K562 (cell line): ENCODE data around the gene GLMP.

Experiments
- CAMTA2 ChIP-seq: fragments of 250-450 bp; sonication (Bioruptor Pico); conservative IDR thresholded peaks from 2 replicates; pipeline ENCODE4 v1.5.1; 2022
- CBX5 ChIP-seq: IDR thresholded peaks from 2 replicates; pipeline ENCODE4 v1.6.1; 2014; ENCODE audit warnings: low read depth, borderline replicate concordance
- CHD7 ChIP-seq: fragments of 200-600 bp; sonication (generic); IDR thresholded peaks from one replicate; pipeline ENCODE4 v1.6.1; 2012; ENCODE audit warnings: mild to moderate bottlenecking, low read depth, low read length, inconsistent platforms
- CTCF ChIP-seq, 3 experiments: IDR thresholded peaks in 2 of 3; conservative IDR thresholded peaks in 1 of 3; 2 replicates each; pipeline ENCODE4 v1.5.1; 2011 to 2012; ENCODE audit warnings: low read length in 3 of 3, mild to moderate bottlenecking in 3 of 3, control low read depth in 2 of 3, improper control_type of control experiment in 1 of 3, inconsistent platforms in 1 of 3, low read depth in 1 of 3, mixed read lengths in 1 of 3, moderate library complexity in 1 of 3; ENCODE audit not compliant: insufficient read depth in 2 of 3
- FOXA3 ChIP-seq, 2 experiments: fragments of 450-650 bp in 1 of 2; sonication (generic) in 1 of 2; formaldehyde crosslinking; IDR thresholded peaks in 1 of 2; conservative IDR thresholded peaks in 1 of 2; 2 replicates each; pipeline versions ENCODE4 v1.4.0 to v1.8.0; 2020 to 2022; ENCODE audit warnings: mild to moderate bottlenecking in 2 of 2, missing genetic modification reagents in 1 of 2
- FOXP1 ChIP-seq: sonication (generic); formaldehyde crosslinking; IDR thresholded peaks from 2 replicates; pipeline ENCODE4 v1.8.0; 2022; ENCODE audit warnings: mild to moderate bottlenecking, missing genetic modification reagents
- MYC ChIP-seq, 2 experiments: fragments of 250-450 bp in 1 of 2; sonication (Bioruptor Pico) in 1 of 2; IDR thresholded peaks; 2 replicates each; pipeline versions ENCODE4 v1.5.1 to v1.6.1; 2012 to 2021; ENCODE audit warnings: low read depth in 2 of 2, borderline replicate concordance in 1 of 2, improper control_type of control experiment in 1 of 2, low read length in 1 of 2, mild to moderate bottlenecking in 1 of 2, moderate library complexity in 1 of 2
- POLR2AphosphoS5 ChIP-seq: IDR thresholded peaks from 2 replicates; pipeline ENCODE4 v1.6.1; 2011; ENCODE audit warnings: mild to moderate bottlenecking, low read depth, low read length, moderate library complexity; ENCODE audit not compliant: control insufficient read depth, insufficient read depth
- SIN3A ChIP-seq, 2 experiments: fragments of 150-350 bp in 1 of 2; IDR thresholded peaks; 2 replicates each; pipeline ENCODE4 v1.6.1; 2011 to 2016; ENCODE audit warnings: borderline replicate concordance in 2 of 2, low read depth in 2 of 2, low read length in 2 of 2, mild to moderate bottlenecking in 2 of 2, moderate library complexity in 2 of 2; ENCODE audit not compliant: control insufficient read depth in 1 of 2
- SP2 ChIP-seq: IDR thresholded peaks from 2 replicates; pipeline ENCODE4 v1.6.1; 2011; ENCODE audit warnings: mild to moderate bottlenecking, low read depth, low read length, moderate library complexity; ENCODE audit not compliant: poor library complexity, severe bottlenecking; ENCODE audit errors: extremely low read depth
- TAF1 ChIP-seq: IDR thresholded peaks from 2 replicates; pipeline ENCODE4 v1.6.1; 2011; ENCODE audit warnings: mild to moderate bottlenecking, low read length, moderate library complexity; ENCODE audit not compliant: insufficient read depth, control insufficient read depth, severe bottlenecking; ENCODE audit errors: extremely low read depth
- ZBED1 ChIP-seq: IDR thresholded peaks from 2 replicates; pipeline ENCODE4 v1.6.1; 2014
- ZNF239 ChIP-seq: fragments of 250-450 bp; sonication (Bioruptor Pico); IDR thresholded peaks from 2 replicates; pipeline ENCODE4 v1.4.0; 2020; ENCODE audit warnings: mild to moderate bottlenecking

GRCh38 chr1:156259805-156260204 is 35.7 kb downstream of the GLMP start:
- TF ChIP-seq ZNF239 (CRISPR knock-in tag) = no peak
- TF ChIP-seq FOXP1 = no peak
- TF ChIP-seq ZBED1 = no peak
- no peak for TF ChIP-seq FOXA3 (CRISPR knock-in tag; conservative IDR thresholded peaks at IDR 0.05 in 1 of 2, IDR thresholded peaks at IDR 0.05 in 1 of 2)
- no peak for TF ChIP-seq SP2
- TF ChIP-seq CHD7 = no peak
- TF ChIP-seq POLR2AphosphoS5 = no peak
- no peak for TF ChIP-seq MYC (IDR thresholded peaks at IDR 0.05; ENCODE audit: low read depth, low read length)
- no peak for TF ChIP-seq MYC (CRISPR knock-in tag; IDR thresholded peaks at IDR 0.05; ENCODE audit: borderline replicate concordance, low read depth)
- no peak for TF ChIP-seq CBX5
- peak; percentile 23 to 36 (median 35); a peak in 4 of 6 replicates for TF ChIP-seq CTCF (IDR thresholded peaks at IDR 0.05 in 2 of 3, conservative IDR thresholded peaks at IDR 0.05 in 1 of 3; ENCODE audit: insufficient read depth in 2 of 3, low read depth in 1 of 3, low read length in 3 of 3)
- no peak for TF ChIP-seq TAF1
- no peak for TF ChIP-seq SIN3A (IDR thresholded peaks at IDR 0.05; ENCODE audit: borderline replicate concordance in 2 of 2, control insufficient read depth in 1 of 2, low read depth in 2 of 2, low read length in 2 of 2)
- no peak for TF ChIP-seq CAMTA2 (CRISPR knock-in tag)
